ENCODE data around the gene PDE3A.

Gene PDE3A

DNA sequence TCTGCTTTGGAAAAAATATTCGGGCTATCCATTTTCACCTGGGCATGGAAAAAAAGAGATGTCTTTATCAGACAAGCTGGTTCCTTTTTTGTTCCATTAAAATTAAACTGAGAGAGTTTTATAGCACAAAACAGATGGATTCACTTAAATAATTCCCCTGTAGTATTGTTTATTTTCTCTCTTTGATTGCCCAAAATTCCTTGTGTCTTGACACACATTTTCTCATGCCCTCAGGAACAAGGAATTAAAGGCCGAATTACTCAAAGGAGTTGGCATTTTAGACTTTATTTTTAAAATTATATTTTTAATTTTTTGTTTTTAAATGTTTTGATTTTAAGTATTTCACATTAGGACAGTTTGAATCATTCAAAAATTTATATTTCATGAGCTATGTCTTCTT, 257.2 kb downstream of the PDE3A start:
- Histone ChIP-seq H3K27me3 (replicated peaks; ENCODE audit: control insufficient read depth, insufficient read depth, low read length) (no peaks in the 10 kb centered on the region), H3K36me3 (ENCODE audit: control insufficient read depth, insufficient read depth, low read length) (no peaks in the 10 kb centered on the region), H3K4me3 (replicated peaks; ENCODE audit: low read depth, low read length) (no peak overlapping the region)
- TF ChIP-seq, protein P1, sequence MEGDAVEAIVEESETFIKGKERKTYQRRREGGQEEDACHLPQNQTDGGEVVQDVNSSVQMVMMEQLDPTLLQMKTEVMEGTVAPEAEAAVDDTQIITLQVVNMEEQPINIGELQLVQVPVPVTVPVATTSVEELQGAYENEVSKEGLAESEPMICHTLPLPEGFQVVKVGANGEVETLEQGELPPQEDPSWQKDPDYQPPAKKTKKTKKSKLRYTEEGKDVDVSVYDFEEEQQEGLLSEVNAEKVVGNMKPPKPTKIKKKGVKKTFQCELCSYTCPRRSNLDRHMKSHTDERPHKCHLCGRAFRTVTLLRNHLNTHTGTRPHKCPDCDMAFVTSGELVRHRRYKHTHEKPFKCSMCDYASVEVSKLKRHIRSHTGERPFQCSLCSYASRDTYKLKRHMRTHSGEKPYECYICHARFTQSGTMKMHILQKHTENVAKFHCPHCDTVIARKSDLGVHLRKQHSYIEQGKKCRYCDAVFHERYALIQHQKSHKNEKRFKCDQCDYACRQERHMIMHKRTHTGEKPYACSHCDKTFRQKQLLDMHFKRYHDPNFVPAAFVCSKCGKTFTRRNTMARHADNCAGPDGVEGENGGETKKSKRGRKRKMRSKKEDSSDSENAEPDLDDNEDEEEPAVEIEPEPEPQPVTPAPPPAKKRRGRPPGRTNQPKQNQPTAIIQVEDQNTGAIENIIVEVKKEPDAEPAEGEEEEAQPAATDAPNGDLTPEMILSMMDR (IDR thresholded peaks at IDR 0.05; ENCODE audit: insufficient read depth, low read length, poor library complexity, severe bottlenecking), result no peak
- DNase-seq (ENCODE audit: extremely low read depth, insufficient read length), result no peak

- DNase-seq (ENCODE audit: extremely low read depth, insufficient read length), result no peak
- H3K27me3 ChIP-seq (replicated peaks; ENCODE audit: control insufficient read depth, insufficient read depth, low read length), result no peaks in the 10 kb centered on the region
- TF ChIP-seq, protein P1 (IDR thresholded peaks at IDR 0.05; ENCODE audit: insufficient read depth, low read length, poor library complexity, severe bottlenecking), result no peak
- H3K4me3 ChIP-seq (replicated peaks; ENCODE audit: low read depth, low read length), result no peak overlapping the region
- H3K36me3 ChIP-seq (ENCODE audit: control insufficient read depth, insufficient read depth, low read length), result no peaks in the 10 kb centered on the region
Observed at GRCh38 chr12:20627001-20627588, 258.8 kb downstream of the PDE3A start.

- no peaks in the 10 kb centered on the region for H3K36me3 ChIP-seq (ENCODE audit: control insufficient read depth, insufficient read depth, low read length)
- DNase-seq (ENCODE audit: extremely low read depth, insufficient read length), result no peak
- TF ChIP-seq, protein P1 (IDR thresholded peaks at IDR 0.05; ENCODE audit: insufficient read depth, low read length, poor library complexity, severe bottlenecking), result no peak
- H3K27me3 ChIP-seq (replicated peaks; ENCODE audit: control insufficient read depth, insufficient read depth, low read length), result no peaks in the 10 kb centered on the region
- no peak overlapping the region for H3K4me3 ChIP-seq (replicated peaks; ENCODE audit: low read depth, low read length)
Observed at GRCh38 chr12:20628226-20628787, 260.0 kb downstream of the PDE3A start.

GRCh38 chr12:20628999-20629398, 260.7 kb downstream of the PDE3A start:
- no peak for DNase-seq (ENCODE audit: extremely low read depth, insufficient read length)
- Histone ChIP-seq H3K36me3 (ENCODE audit: control insufficient read depth, insufficient read depth, low read length) (no peaks in the 10 kb centered on the region), H3K4me3 (replicated peaks; ENCODE audit: low read depth, low read length) (no peak overlapping the region), H3K27me3 (replicated peaks; ENCODE audit: control insufficient read depth, insufficient read depth, low read length) (no peaks in the 10 kb centered on the region)
- TF ChIP-seq, protein P1 (IDR thresholded peaks at IDR 0.05; ENCODE audit: insufficient read depth, low read length, poor library complexity, severe bottlenecking), result no peak

GRCh38 chr12:20629414-20630156, 261.2 kb downstream of the PDE3A start:
- TF ChIP-seq, protein P1 (IDR thresholded peaks at IDR 0.05; ENCODE audit: insufficient read depth, low read length, poor library complexity, severe bottlenecking), result no peak
- H3K4me3 ChIP-seq (replicated peaks; ENCODE audit: low read depth, low read length), result no peak overlapping the region
- DNase-seq (ENCODE audit: extremely low read depth, insufficient read length), result no peak
- no peaks in the 10 kb centered on the region for H3K27me3 ChIP-seq (replicated peaks; ENCODE audit: control insufficient read depth, insufficient read depth, low read length)
- H3K36me3 ChIP-seq (ENCODE audit: control insufficient read depth, insufficient read depth, low read length), result no peaks in the 10 kb centered on the region
